ENCODE measurements around the gene TNFRSF1B.

DNA sequence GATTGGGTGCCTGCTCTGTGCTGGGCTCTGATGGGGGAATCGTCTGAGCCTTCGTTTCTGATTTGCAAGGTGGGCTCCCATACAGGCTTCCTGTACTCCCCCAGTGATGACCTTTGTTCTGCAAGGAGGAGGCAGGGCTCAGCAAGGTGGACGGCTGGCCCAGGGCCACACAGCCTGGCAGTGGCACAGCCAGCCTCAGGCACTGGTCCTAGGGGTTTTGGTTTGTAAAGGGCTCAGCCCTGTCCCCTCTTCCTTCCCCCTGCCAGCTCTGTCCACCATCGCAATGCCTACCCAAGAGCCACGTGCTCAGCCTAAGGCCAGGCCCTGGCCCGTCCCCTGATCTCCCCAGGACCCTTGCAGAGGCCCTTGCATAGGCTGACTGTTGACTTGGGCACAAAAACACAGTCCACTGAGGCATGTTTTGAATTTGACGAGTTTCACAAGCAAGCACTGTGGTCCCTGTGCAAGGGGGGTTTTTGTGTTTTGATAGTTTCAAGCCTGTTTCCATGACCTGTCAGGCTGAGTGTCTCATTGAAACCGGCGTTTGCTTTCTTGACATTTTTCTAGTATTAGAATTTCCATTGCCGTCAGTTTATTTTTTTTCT is 39.5 kb upstream of the TNFRSF1B start:
- no peak for TF ChIP-seq POLR2AphosphoS5 (IDR thresholded peaks at IDR 0.05)
- TF ChIP-seq, protein P1, sequence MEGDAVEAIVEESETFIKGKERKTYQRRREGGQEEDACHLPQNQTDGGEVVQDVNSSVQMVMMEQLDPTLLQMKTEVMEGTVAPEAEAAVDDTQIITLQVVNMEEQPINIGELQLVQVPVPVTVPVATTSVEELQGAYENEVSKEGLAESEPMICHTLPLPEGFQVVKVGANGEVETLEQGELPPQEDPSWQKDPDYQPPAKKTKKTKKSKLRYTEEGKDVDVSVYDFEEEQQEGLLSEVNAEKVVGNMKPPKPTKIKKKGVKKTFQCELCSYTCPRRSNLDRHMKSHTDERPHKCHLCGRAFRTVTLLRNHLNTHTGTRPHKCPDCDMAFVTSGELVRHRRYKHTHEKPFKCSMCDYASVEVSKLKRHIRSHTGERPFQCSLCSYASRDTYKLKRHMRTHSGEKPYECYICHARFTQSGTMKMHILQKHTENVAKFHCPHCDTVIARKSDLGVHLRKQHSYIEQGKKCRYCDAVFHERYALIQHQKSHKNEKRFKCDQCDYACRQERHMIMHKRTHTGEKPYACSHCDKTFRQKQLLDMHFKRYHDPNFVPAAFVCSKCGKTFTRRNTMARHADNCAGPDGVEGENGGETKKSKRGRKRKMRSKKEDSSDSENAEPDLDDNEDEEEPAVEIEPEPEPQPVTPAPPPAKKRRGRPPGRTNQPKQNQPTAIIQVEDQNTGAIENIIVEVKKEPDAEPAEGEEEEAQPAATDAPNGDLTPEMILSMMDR (IDR thresholded peaks at IDR 0.05), result no peak

Data from gastroesophageal sphincter (tissue), 3 donors.